Mesothelial cell of epicardium (in vitro differentiated cells): ENCODE results near the gene KPNA3. TPM values are rescaled to one million over a fixed set of nuclear protein-coding genes. Genes with fewer than 3 reads are reported as not detected.

ENCODE experiments used
- DNase-seq, 2 experiments: peaks; one replicate each; pipeline ENCODE4 v3.0.0; 2021; ENCODE audit warnings: low spot score in 2 of 2; ENCODE audit not compliant: unreplicated experiment in 2 of 2
- H3K27ac Mint-ChIP-seq: 2 replicates; pipeline ENCODE4 v1.8.0; 2021; ENCODE audit warnings: mixed read lengths
- H3K27me3 Mint-ChIP-seq: 2 replicates; pipeline ENCODE4 v1.8.0; 2021; ENCODE audit warnings: low read depth, mixed read lengths
- H3K36me3 Mint-ChIP-seq: 2 replicates; pipeline ENCODE4 v1.8.0; 2021; ENCODE audit warnings: mixed read lengths
- H3K4me1 Mint-ChIP-seq: 2 replicates; pipeline ENCODE4 v1.8.0; 2021; ENCODE audit warnings: mixed read lengths
- H3K4me3 Mint-ChIP-seq: 2 replicates; pipeline ENCODE4 v1.8.0; 2021; ENCODE audit warnings: mild to moderate bottlenecking, moderate library complexity, mixed read lengths
- H3K9me3 Mint-ChIP-seq: 2 replicates; pipeline ENCODE4 v1.8.0; 2021; ENCODE audit warnings: mixed read lengths
- CTCF ChIP-seq: fragments of 200-600 bp; sonication (generic); IDR thresholded peaks from one replicate; pipeline ENCODE4 v1.5.0; 2021; ENCODE audit warnings: antibody characterized with exemption; ENCODE audit not compliant: unreplicated experiment
- total RNA-seq: library from RNA; stranded (reverse); gene quantifications from 3 replicates; pipeline ENCODE4 v1.2.1, GENCODE V29; 2021

KPNA3 gene
- total RNA-seq, 1 donor from 2014 or later = 36.4 TPM

- peaks cover 25% of the 10 kb centered on the region for H3K4me1 Mint-ChIP-seq
- H3K27me3 Mint-ChIP-seq = no peaks in the 10 kb centered on the region
- H3K27ac Mint-ChIP-seq = no peak overlapping the region
- no peaks in the 10 kb centered on the region for H3K9me3 Mint-ChIP-seq
- no peaks in the 10 kb centered on the region for H3K36me3 Mint-ChIP-seq
- no peak for TF ChIP-seq CTCF
- no peak overlapping the region for H3K4me3 Mint-ChIP-seq
- DNase-seq = no peak
These were observed 7.5 kb downstream of the KPNA3 start for GRCh38 chr13:49784886-49785570.

- no peak overlapping the region for H3K4me3 Mint-ChIP-seq
- no peaks in the 10 kb centered on the region for H3K9me3 Mint-ChIP-seq
These were observed 8.6 kb downstream of the KPNA3 start for GRCh38 chr13:49783865-49784264.

GRCh38 chr13:49782784-49783183 is 9.7 kb downstream of the KPNA3 start:
- Mint-ChIP-seq H3K36me3 (no peaks in the 10 kb centered on the region), H3K9me3 (no peaks in the 10 kb centered on the region), H3K4me1 (peaks cover 11% of the 10 kb centered on the region), H3K27me3 (no peaks in the 10 kb centered on the region), H3K4me3 (no peak overlapping the region), H3K27ac (no peak overlapping the region)
- DNase-seq = no peak
- TF ChIP-seq CTCF = no peak

More at GRCh38 chr13:49783865-49784264, 8.6 kb downstream of the KPNA3 start:
- Mint-ChIP-seq H3K27me3 (no peaks in the 10 kb centered on the region), H3K27ac (no peak overlapping the region), H3K4me1 (peaks cover 13% of the 10 kb centered on the region), H3K36me3 (no peaks in the 10 kb centered on the region)
- no peak for TF ChIP-seq CTCF
- no peak for DNase-seq

- DNase-seq = no peak
- Mint-ChIP-seq H3K9me3 (no peaks in the 10 kb centered on the region), H3K4me3 (no peak overlapping the region), H3K36me3 (no peaks in the 10 kb centered on the region), H3K27ac (no peak overlapping the region), H3K27me3 (no peaks in the 10 kb centered on the region), H3K4me1 (peaks cover 11% of the 10 kb centered on the region)
- TF ChIP-seq CTCF = no peak
These were observed 10.7 kb downstream of the KPNA3 start for GRCh38 chr13:49781806-49782205.

GRCh38 chr13:49779721-49780120 is 12.8 kb downstream of the KPNA3 start:
- TF ChIP-seq CTCF = no peak
- no peak for DNase-seq
- H3K9me3 Mint-ChIP-seq = no peaks in the 10 kb centered on the region
- no peak overlapping the region for H3K27ac Mint-ChIP-seq
- H3K4me3 Mint-ChIP-seq = no peak overlapping the region
- H3K36me3 Mint-ChIP-seq = no peaks in the 10 kb centered on the region
- H3K4me1 Mint-ChIP-seq = peaks cover 8% of the 10 kb centered on the region
- H3K27me3 Mint-ChIP-seq = no peaks in the 10 kb centered on the region
